ENCODE data around the gene GAGE13.
"Not testable (repeated sequence)": the region's sequence is repeated elsewhere in the genome, so short reads cannot be mapped to it uniquely, and the experiment has no call there.

GAGE13 gene

DNA sequence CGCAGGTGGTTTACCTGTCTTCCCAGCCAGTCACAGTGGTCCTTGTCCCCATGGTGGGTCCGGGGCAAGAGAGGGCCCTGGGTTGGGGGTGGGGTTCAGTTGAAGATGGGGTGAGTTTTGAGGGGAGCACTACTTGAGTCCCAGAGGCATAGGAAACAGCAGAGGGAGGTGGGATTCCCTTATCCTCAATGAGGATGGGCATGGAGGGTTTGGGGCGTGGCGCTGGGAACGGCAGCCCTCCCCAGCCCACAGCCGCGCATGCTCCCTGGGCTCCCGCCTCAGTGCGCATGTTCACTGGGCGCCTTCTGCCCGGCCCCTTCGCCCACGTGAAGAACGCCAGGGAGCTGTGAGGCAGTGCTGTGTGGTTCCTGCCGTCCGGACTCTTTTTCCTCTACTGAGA, at the start of gene GAGE13:
Gene GAGE13 (plus strand): TSS at position 301 of the 400 bp plus-strand sequence. CDS start 1,156 bp downstream, outside the sequence.
- not testable (repeated sequence) for DNase-seq (ENCODE audit: low read depth)

DNA sequence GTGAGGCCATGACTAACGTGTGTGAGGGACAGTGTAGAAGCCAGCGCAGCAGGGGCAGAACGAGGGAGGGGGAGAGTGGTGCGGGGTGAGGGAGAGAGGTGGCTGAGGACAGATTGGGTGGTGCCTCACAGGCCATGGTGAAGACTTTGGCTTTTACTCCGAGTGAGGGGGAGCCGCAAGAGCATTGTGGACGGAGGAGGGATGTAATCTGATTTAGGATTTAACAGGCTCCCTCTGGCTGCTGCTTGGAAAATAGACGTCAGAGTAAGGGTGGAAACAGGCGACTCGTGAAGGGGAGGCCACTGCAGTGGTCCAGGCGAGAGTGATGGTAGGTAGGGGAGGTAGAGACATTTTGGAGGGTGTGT, 48.8 kb upstream of the GAGE13 start:
- no peak for DNase-seq (ENCODE audit: low read depth)

DNA sequence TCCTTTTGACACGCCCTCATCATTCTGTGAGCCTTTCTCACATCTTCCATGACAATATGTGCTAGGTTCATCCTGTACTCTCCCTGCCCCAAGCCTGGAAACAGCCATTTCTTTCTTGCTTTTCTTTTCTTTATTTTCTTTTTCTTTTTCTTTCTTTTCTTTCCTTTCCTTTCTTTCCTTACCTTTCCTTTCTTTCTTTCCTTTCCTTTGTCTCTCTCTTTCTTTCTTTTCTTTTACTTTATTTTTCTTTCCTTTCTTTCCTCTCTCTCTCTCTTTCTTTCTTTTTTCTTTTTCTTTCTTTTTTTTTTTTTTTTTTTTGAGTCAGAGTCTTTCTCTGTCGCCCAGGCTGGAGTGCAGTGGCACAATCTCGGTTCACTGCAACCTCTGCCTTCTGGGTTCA, 47.2 kb upstream of the GAGE13 start:
- no peak for DNase-seq (ENCODE audit: low read depth)

DNA sequence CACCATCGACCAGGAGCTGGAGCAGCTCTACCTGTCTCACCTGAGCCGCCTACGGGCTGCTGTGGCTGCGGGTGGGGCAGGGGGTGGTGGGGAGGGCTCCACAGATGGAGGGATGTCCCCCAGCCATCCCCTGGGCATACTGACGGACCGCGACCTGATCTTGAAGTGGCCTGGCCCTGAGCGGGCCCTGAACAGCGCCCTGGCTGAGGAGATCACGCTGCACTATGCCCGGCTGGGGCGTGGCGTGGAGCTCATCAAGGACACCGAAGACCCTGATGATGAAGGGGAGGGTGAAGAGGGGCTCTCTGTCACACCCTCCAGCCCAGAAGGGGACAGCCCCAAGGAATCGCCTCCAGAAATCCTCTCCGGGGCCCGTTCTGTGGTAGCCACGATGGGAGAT, 45.2 kb upstream of the GAGE13 start:
- DNase-seq (ENCODE audit: low read depth), result no peak

DNA sequence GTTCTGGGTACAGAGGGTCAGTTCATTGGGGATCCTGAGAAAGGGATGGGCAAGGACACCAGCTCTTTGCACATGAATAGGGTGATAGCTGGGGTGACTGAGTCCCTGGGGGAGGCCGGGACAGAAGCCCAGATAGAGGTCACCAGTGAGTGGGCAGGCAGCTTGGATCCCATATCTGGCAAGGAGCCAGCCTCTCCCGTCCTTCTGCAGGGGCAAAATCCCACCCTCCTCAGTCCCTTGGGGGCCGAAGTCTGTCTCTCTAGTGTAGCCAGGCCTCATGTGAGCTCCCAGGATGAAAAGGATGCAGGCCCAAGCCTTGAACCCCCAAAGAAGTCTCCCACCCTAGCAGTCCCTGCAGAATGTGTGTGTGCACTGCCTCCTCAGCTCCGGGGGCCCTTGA, 44.8 kb upstream of the GAGE13 start:
- no peak for DNase-seq (ENCODE audit: low read depth)

DNA sequence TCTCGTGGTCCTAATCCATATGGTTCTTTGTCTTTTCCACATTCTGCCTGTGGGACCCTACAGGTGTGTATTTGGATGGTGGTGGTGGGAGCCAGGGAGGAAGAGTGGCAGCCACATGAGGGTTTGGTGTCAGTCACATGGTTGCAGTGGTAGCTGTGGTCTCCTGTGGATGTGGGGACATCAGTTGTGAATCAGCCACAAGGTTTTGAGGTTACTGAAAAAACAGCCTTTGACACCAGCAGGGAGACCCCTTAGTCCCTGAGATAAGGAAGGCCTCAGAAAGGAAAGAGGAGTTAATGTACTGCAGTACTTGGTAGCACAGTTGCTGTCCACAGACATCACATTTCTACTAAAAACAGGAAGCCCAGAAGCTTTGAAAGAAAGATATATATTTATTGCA, 43.7 kb upstream of the GAGE13 start:
- DNase-seq (ENCODE audit: low read depth), result no peak

GRCh38 chrX:49290215-49290614, 41.2 kb upstream of the GAGE13 start:
- no peak for DNase-seq (ENCODE audit: low read depth)

DNA sequence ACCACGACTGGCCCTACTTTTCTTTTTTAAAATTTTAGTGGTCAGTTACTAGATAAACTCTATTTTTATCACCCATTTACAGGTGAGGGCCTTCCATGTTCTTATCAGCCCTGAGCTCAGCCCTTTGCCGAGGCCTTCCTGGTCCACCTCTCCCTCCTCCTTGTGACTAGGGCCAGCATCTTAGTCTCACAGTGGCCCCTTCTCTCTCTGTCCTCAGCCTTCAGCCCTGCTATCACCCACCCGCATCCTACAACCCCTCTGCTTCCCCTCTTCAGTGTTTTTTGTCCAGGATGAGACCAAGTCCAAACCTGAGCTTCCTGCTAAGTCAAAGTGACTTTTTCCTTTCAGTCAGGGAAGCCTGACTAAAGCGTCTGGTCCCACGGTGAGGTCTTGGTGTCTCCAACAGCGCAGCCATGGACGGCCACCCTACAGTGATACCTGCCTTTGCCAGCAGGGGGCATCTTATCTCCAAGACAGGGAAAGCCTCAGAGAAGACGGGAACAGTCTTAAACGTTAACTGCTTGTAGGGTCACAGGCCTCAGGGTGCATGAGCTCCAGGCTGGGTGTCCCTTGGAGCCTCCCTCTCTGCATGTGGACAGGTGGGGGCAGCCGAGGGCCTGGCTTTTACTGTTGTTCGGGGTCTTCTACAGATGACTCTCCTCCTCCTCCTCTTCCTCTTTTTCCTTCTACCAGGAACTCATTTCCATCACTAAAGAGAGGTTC, 39.6 kb upstream of the GAGE13 start:
- no peak for DNase-seq (ENCODE audit: low read depth)

- no peak for DNase-seq (ENCODE audit: low read depth)
Measured at GRCh38 chrX:49292400-49293362, 38.7 kb upstream of the GAGE13 start.

DNA sequence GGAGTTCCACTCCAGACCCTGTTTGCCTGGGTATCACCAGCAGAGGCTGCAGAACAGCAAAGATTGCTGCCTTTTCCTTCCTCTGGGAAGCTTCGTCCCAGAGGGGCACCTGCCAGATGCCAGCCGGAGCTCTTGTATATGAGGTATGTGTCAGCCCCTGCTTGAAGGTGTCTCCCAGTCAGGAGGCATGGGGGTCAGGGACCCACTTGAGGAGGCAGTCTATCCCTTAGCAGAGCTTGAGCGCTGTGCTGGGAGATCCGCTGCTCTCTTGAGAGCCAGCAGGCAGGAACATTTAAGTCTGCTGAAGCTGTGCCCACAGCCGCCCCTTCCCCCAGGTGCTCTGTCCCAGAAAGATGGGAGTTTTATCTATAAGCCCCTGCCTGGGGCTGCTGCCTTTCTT, 32.1 kb upstream of the GAGE13 start:
- DNase-seq (ENCODE audit: low read depth), result not testable (repeated sequence)

DNA sequence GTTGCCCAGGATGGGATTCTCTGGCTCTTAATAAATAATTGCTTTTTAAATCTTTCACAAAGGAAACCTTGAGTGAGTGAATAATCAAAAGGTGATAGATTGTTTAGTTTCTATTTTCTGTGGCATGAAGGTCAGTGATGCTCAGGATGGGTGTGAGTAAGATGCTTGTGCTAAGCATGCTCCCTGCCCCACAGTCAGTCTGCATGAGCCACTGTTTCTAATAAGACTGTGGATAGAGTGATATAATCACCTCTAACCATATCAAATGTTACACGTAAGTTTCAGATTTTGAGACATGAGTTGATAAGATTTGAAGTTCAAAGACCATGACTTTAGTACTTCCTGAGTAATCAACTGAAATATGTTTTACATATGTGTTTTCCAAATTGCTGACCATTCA, 30.7 kb upstream of the GAGE13 start:
- no peak for DNase-seq (ENCODE audit: low read depth)

DNA sequence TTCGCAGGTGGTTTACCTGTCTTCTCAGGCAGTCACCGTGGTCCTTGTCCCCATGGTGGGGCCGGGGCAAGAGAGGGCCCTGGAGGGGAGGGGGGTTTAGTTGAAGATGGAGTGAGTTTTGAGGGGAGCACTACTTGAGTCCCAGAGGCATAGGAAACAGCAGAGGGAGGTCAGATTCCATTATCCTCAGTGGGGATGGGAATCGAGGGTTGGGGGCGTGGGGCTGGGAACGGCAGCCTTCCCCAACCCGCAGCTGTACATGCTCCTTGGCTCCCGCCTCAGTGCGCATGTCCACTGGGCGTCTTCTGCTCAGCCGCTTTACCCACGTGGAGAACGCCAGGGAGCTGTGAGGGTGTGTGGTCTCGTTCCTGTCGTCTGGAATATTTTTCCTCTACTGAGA, 28.0 kb upstream of the GAGE13 start, which contains the start of gene GAGE10:
Gene GAGE10 (plus strand): TSS at position 301 of the 400 bp plus-strand sequence. CDS start 1,214 bp downstream, outside the sequence.
- DNase-seq (ENCODE audit: low read depth), result no peak

DNA sequence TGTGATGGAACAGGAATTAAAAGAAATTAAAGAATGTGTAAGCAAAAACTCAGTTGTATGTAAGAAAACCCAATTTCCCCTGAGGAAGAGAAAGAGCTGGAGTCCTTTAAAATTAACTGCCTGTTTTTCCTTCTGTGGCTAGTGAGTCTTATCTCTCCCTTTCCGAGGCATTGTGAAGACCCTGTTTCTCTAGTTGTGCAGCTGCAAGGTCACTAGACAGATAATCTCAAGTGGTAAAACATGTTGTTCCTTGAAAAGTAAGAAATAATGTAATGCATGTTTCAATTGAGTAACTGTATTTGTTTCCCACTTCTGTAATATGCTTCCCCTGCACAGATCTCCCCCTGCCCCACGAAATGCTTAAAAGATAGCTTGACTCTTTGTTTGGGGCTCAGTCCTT, 23.6 kb upstream of the GAGE13 start:
- not testable (repeated sequence) for DNase-seq (ENCODE audit: low read depth)

DNA sequence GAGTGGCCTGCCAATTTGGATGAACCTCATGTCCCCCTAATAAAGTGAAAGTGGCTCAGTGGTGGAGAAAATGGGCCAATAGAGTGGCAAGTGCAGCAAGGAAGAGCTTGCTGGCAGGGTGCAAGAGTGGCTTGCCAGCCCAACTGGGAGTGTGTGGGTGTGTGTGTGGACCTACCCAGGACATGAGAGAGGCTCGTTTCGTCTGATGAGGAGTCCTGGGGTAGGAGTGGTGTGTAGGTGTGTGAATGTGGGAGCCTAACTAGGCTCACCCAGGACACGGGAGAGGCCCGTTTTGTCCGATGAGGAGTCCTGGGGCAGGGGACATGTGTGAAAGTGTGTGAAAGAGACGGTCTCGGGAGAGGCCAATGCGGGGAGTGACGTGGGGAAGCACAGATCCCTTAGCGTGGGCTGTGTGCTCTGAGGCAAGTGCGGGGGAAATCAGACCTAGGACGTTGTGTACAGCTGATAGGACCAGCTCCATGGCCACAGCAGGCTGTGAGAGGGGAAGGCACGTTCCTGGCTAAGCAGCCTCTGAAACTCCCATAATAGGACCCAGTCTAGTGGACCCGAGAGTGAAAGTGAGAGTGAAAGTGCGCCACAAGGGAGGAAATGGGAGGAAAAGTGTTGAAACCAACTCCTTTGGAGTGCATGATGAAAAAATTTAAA, 22.6 kb upstream of the GAGE13 start:
- no peak for DNase-seq (ENCODE audit: low read depth)

DNA sequence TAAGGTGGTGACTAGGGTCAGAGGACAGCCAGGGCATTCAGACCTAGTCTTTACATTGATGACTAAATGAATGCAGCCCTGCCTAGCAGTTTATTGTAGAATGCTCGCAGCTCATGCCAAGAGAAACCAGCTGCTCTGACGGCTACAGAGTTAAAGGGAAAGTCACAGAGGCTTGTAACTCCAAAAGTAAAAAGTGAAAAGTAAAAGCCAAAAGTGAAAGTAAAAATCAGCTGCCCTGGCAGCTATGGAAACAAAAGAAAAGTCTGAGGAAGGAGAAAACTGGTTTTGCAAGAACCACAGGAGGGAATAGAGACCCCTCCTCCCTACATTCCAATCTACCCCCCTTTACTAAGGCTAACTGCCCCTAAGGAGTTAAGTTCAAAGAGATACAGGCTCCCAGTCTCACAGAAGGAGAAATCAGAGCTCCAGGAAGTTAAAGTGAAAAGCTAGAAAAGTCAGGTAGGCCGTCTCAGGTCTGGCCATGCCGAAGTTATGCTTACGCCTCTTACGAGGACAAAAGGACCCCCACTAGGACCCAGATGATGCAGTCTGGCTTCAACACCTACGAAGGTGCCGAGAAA, 21.9 kb upstream of the GAGE13 start:
- no peak for DNase-seq (ENCODE audit: low read depth)

- no peak for DNase-seq (ENCODE audit: low read depth)
Measured at GRCh38 chrX:49310371-49310770, 21.0 kb upstream of the GAGE13 start.

DNA sequence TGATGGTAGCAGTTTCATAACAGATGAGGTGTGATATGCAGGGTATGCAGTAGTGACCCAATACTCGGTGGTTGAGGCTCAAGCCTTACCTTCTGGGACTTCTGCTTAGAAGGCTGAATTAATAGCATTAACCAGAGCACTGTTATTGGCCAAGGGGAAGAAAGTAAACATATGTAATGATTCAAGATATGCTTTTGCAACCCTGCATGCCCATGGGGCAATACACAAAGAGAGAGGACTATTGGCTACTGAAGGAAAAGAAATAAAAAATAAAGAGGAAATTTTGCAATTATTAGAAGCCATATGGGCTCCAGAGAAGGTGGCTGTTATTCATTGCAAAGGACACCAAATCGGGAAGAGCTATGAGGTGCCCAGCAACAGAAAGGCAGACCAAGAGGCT, 19.2 kb upstream of the GAGE13 start:
- no peak for DNase-seq (ENCODE audit: low read depth)

DNA sequence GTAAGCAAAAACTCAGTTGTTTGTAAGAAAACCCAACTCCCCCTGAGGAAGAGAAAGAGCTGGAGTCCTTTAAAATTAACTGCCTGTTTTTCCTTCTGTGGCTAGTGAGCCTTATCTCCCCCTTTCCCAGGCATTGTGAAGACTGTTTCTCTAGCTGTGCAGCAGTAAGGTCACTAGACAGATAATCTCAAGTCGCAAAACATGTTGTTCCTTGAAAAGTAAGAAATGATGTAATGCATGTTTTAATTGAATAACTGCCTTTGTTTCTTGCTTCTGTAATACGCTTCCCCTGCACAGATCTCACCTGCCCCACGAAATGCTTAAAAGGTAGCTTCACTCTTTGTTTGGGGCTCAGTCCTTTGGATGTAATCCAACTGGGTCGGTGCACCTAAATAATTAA, 15.3 kb upstream of the GAGE13 start:
- no peak for DNase-seq (ENCODE audit: low read depth)

- not testable (repeated sequence) for DNase-seq (ENCODE audit: low read depth)
Measured at GRCh38 chrX:49321737-49322136, 9.6 kb upstream of the GAGE13 start, which contains the start of gene GAGE12J. TSS of gene GAGE12J (plus strand) at chrX:49322037. CDS start at chrX:49323194, 1,157 bp downstream.

- not testable (repeated sequence) for DNase-seq (ENCODE audit: low read depth)
Measured at GRCh38 chrX:49322266-49322665, 9.1 kb upstream of the GAGE13 start.

DNA sequence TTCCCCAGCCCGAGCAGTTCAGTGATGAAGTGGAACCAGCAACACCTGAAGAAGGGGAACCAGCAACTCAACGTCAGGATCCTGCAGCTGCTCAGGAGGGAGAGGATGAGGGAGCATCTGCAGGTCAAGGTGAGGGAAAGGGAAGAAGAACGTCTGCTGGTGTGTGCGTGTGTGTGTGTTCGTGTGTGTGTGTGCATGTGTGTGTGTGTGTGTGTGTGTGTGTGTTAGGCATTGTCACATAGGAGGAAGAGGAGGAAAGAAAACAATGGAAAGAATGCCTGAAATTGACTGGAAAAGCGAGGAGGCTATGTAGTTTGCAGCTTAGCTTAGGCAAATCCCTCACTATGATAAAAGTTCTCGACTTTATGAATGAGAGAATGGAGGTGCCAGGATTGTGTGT, 7.6 kb upstream of the GAGE13 start:
- DNase-seq (ENCODE audit: low read depth), result not testable (repeated sequence)

- not testable (repeated sequence) for DNase-seq (ENCODE audit: low read depth)
Measured at GRCh38 chrX:49330421-49330820, 961 bp upstream of the GAGE13 start.

Measured in HS-27A (cell line).